Limb (tissue), 2 donors: ENCODE data around the gene THBS2.
"Not testable (repeated sequence)": the region's sequence is repeated elsewhere in the genome, so short reads cannot be mapped to it uniquely, and the experiment has no call there.

Experiments
- DNase-seq, 2 donors: peaks; one replicate each; pipeline ENCODE4 v3.0.0-alpha.2; 2016; ENCODE audit errors: extremely low spot score in 2 of 2

THBS2 gene

GRCh38 chr6:169273511-169273910, 19.9 kb upstream of the THBS2 start:
- DNase-seq: no peak

GRCh38 chr6:169271877-169272216, 18.2 kb upstream of the THBS2 start:
- DNase-seq: no peak

DNA sequence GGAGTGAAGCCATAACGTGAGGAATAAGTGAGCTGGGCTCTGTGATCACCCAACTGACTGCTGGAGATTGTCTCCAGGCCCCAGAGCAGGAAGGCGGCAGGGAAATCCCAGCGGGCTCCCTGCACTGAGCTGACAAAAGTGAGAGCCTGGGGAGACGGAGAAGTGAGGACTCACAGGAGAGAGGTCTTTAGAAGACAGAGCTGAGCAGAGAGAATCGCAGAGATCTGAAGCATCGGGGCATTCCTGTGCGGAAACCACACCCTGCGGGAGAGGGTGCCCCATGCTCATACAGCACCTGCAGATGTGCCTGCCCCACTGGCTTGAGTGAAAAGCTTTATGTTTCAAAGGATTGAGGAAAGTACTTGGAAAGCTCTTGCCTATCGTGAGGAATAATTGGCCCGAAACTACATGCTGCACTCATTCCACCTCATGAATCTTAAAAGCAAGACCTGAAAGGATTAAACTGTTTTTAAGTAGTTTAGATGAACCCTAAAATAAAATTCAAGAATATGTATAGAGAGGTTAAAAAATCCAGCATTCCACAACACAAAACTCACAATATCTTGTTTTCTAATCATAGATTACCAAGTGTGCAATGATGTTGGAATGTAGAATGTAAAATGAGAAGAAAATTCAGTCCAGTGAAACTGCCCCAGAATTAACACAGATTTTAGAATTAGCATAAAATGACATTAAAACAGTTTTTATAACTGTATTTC, 17.7 kb upstream of the THBS2 start:
- no peak for DNase-seq

- DNase-seq: not testable (repeated sequence)
Measured at GRCh38 chr6:169270077-169270380, 16.4 kb upstream of the THBS2 start.

GRCh38 chr6:169269180-169270076, 15.8 kb upstream of the THBS2 start:
- DNase-seq: no peak

- DNase-seq: no peak
Measured at GRCh38 chr6:169268276-169268675, 14.6 kb upstream of the THBS2 start.

DNA sequence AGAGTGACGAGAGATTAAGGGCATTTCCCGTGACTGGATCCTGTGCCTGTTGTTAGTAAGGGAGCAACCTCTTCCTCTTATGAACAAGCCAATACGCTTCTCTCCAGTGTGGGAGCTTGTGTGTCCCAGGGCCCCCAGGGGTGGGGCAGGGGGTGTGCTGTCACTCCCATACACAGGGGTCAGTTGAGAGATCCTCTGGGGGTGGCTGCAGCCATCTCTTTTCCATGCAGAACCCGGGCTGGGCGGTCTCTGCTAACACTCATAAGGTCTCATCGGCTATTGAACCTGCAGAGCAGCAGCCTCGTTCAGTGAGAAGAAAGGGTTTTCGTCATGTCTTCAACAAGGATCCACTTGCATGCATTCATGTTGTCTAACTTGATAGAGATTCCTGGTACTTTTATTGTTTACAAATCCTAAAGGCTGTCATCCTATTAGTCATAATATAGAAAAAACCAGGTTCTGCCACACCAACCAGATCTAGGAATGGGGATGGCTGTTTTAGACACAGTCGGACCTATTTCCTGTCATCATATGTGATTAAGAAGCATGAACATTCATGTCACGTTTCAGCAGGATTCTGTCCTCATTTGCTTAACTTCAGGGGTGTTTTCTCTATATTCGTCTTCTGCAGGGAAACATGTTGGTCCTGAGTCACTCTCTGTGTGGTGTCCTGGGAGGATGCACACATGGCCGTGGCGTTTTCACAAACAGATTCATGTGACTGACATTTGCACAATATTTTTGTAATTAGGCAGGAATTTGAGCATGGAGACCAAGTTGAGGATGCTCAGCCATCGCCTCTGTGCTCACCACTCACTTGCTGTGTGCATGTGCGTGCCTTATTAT, 13.3 kb upstream of the THBS2 start:
- DNase-seq: no peak

GRCh38 chr6:169266261-169266660, 12.6 kb upstream of the THBS2 start:
- no peak for DNase-seq

DNA sequence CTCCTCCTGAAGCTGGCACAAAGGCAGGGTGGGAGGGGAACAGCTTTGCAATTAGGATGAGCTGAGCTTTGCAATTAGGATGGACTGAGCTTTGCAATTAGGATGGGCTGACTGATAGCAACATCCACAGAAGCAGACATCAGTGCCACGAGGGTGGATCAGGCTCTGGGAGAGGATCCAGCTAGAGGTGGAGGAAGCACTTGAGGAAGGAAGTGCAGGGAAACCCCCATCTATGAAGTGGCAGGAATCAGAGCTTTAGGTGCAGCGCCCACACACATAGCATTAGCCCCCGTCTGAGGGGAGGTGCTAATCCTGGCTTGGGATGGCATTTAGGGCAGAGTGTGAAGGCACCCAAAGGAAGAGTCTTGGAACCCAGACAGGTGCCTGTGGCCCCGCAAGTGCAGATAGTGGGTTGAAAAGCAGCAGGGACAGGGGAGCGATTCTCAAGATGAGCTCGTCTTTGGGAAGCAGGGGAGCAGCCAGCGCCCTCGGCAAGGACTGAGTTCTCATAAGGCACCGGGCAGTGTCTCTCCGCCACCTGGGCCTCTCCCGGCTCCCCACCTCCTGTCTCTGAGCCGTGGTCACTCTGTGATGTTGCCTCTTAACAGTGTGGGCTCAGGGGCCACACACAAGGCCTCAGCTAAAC, 12.0 kb upstream of the THBS2 start:
- no peak for DNase-seq

DNA sequence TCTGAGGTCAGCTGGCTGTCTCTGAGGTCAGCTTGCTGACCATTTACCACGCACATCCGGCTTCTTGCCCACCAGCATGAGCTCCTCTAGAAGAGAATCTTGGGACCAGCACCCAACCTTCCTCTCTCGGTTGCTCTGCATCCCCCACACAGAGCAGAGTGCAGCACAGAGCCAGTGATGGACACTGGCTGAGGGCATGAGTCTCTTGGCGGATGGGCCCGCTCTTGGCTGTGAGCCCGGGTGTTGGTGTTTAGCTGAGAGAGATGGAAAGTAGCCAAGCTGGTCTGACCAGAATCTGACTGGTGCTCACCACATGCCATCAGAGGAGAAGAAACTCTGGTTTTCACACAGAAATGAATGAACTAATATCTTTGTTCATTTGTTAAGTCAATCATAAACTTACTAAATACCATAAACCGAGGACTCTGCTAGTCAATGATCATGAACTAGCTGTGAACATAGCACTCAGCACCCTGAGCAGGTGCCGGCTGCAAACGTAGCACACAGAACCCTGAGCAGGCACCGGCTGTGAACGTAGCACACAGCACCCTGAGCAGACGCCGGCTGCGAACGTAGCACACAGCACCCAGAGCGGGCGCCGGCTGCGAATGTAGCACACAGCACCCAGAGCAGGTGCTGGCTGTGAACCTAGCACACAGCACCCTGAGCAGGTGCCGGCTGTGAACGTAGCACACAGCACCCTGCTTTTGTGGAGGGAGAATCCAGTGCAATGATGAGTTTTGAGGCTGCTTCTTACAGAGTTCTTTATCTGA, 10.4 kb upstream of the THBS2 start:
- no peak for DNase-seq

- DNase-seq: no peak
Measured at GRCh38 chr6:169263374-169263773, 9.7 kb upstream of the THBS2 start.

GRCh38 chr6:169262602-169263001, 9.0 kb upstream of the THBS2 start:
- not testable (repeated sequence) for DNase-seq

DNA sequence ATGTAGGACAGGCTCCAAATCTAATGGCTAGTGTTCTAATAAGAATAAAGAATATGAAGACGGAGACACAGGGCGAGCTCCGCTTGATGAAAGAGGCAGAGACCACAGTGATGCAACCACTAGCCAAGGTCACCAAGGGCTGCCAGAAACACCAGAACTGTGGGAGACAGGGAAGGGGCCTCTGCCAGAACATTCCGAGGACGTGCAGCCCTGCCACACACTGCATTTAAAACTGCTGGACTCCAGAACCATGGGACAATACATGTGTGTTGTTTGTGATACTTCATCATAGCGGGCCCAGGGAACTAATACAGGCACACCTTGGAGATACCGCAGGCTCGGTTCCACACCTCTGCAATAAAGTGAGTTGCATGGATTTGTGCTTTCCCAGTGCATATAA, 2.9 kb upstream of the THBS2 start:
- DNase-seq: no peak

GRCh38 chr6:169256061-169256460, 2.4 kb upstream of the THBS2 start:
- no peak for DNase-seq

DNA sequence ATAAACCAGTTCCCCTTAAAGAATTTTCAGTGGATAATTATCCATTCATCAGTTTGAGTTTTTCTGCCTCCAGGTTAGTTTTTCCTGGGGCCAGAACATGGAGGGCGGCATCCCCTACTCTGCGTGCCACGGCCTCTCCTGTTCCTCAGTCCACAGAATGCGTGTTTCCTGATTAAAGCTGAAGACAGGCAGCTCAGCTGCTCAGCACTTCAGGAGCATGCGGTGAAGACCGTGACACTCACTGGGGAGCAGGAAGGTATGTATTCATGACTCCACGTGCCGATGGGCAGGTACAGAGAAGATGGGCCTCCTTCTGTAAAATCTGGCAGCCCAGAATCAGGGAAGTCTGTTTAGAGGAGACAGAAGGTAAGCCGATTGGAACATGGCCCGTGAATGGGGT, 2.0 kb upstream of the THBS2 start:
- no peak for DNase-seq

DNA sequence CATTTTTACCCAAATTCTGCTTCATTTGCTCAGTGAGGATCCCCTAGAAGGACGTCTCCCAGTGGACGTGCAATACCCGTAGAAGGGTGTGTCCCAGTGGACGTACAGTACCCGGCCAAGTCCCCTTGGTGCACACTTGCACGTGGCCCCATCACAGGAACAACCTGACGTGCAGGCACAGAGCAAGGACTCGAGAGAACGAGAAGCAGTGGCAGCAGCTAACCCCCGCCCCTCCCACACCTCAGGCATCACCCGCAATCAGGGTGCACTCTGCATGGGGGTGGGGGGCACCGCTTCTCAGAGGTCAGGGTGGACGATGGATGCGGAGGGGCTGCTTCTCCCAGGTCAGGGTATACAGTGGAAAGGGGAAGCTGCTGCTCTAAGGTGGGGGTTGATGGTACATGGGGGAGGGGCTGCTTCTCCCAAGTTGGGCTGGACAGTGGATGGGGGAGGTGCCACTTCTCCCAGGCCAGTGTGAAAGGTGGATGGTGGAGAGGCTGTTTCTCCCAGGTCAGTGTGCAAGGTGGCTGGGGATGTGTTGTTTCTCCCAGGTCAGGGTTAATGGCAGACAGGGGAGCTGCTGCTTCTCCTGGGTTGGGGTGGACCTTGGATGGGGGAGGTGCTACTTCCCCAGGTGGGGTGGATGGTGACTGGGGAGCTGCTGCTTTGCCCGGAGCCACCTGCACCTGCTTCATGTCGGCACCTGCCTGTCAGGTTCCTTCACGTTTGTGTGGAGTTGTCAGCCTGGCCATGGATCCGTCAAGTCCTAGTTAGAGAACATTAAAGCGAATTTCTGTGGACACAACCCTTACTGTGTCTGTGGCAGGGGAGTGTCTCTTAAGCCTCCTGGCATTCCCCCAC, 1.0 kb upstream of the THBS2 start:
- no peak for DNase-seq

DNA sequence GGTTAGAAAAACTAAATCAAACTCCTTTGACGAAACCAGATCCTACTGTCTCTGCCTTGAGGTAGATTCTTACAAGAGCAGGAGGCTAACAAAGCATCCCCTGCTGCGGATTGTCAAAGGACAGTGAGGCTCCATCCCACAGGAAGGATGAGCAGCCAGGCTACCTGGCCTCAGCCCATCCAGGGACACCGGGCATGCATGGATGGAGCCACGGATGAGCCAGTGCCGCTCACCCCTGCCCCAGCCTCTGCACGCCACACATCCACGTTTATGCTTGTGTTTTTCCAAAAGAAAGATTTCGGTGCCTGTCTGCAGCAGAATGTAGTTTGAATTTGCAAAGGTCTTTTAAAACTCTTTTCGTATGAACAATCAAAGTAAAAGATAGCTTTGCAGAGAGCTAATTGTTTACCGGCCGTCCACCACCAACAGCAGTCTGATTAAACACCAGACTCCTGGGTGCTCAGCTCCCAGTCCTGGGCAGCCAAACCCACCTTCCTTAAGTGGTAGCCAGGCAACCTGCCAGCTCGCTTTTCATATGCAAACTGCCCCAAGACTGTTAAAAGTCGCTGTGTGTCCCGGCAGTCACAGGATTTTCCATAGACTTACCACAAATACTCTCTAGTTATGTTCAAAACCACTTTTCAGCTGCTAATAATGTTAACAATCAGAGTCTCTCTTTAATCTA, 999 bp downstream of the THBS2 start:
- DNase-seq: no peak

GRCh38 chr6:169251822-169252504, 1.7 kb downstream of the THBS2 start:
- no peak for DNase-seq

DNA sequence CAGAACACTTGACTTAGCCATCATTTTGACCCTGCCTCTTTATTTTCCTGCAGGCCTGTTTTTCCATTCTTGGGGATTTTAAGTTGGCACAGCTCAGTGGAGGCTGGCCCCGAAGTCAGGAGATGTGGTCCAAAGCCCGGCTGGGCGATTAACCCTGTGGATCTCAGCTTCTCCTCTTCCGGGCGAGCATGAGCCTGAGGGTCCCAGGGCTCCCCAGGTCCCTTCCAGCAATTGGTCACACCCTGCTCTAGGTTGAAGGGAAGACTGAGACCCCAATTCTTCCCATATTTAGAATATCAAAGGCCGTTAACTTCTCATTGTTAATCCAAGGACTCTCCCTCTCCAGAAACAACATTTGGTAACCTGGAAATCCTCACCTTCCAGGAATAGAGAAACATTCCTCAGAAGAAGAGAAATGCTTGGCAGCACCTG, 2.3 kb downstream of the THBS2 start:
- DNase-seq: no peak
